ENCODE measurements around the gene MRPL42. TPM values are rescaled to one million over a fixed set of nuclear protein-coding genes. Genes with fewer than 3 reads are reported as not detected.

MRPL42 gene
- total RNA-seq, 1 experiment from 2014 or later = 119 TPM

GRCh38 chr12:93419388-93420034, 47.8 kb upstream of the MRPL42 start:
- Histone ChIP-seq H3F3A (ENCODE audit: low read length, unreplicated experiment) (no peaks in the 10 kb centered on the region), H3K79me2 (ENCODE audit: low read length) (peaks cover 100% of the 10 kb centered on the region), H3K9me2 (replicated peaks; ENCODE audit: low read length) (no peaks in the 10 kb centered on the region), H3K4me2 (ENCODE audit: low read length) (no peak overlapping the region), H3K9me3 (ENCODE audit: low read length) (no peaks in the 10 kb centered on the region), H3K36me3 (ENCODE audit: low read depth, low read length) (no peaks in the 10 kb centered on the region), H3K4me3 (ENCODE audit: low read length) (no peak overlapping the region), H3K27me3 (ENCODE audit: low read length) (no peaks in the 10 kb centered on the region), H3K27ac (ENCODE audit: low read length) (no peak overlapping the region), H3K9ac (ENCODE audit: low read length) (no peak overlapping the region), H3K4me1 (ENCODE audit: insufficient read depth, low read length) (no peaks in the 10 kb centered on the region), H4K20me1 (ENCODE audit: low read length) (peaks cover 84% of the 10 kb centered on the region), H2AFZ (ENCODE audit: low read length) (no peak overlapping the region)
- DNase-seq = peak; percentile 68
- CTCF ChIA-PET = interaction anchor here (0.7 to 1.2 kb wide), 6 partner anchors 9 to 585 kb away, joined by 3 to 10 read pairs (median 4); no protein-coding TSS in a partner anchor
- BruUV-seq (replicated peaks) = no TSS peak
- TF ChIP-seq CTCF (conservative IDR thresholded peaks at IDR 0.05; ENCODE audit: low read depth, low read length) (peak; percentile 69), EZH2phosphoT487 (IDR thresholded peaks at IDR 0.05; ENCODE audit: borderline replicate concordance, low read length) (no peak)
- intact Hi-C loops (cut with micrococcal nuclease) = loop anchor here (1.0 kb wide), 2 partner anchors 432 to 634 kb away; no protein-coding TSS in a partner anchor
- POLR2A ChIA-PET (ENCODE audit: unreplicated experiment) = no interaction called here
- peak; percentile 74 for ATAC-seq

DNA sequence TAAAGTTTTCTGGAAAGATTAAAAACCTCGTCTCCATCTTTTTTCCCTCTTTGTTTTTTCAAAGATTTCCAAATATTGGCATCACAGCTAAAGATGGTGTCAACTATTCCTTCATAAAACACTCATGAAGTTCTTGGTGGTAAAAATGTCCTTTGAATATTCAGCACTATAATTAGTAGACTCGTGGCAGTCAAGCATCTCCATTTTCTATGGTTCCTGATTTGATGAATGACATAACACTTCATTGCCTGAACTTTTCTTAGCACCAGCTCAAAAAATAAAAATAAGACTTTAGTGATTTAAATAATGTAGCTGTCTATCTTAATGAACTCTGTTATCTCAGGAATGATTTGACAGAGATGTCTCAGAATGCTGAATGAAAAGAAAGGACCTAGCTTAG, 45.3 kb upstream of the MRPL42 start:
- Histone ChIP-seq H3K4me3 (ENCODE audit: low read length) (no peak overlapping the region), H4K20me1 (ENCODE audit: low read length) (peaks cover 82% of the 10 kb centered on the region), H3K36me3 (ENCODE audit: low read depth, low read length) (no peaks in the 10 kb centered on the region), H3K9ac (ENCODE audit: low read length) (no peak overlapping the region), H3K79me2 (ENCODE audit: low read length) (peaks cover 100% of the 10 kb centered on the region), H3F3A (ENCODE audit: low read length, unreplicated experiment) (no peaks in the 10 kb centered on the region), H3K27ac (ENCODE audit: low read length) (no peak overlapping the region), H3K9me2 (replicated peaks; ENCODE audit: low read length) (no peaks in the 10 kb centered on the region), H3K27me3 (ENCODE audit: low read length) (no peaks in the 10 kb centered on the region), H3K4me2 (ENCODE audit: low read length) (no peak overlapping the region), H3K9me3 (ENCODE audit: low read length) (no peaks in the 10 kb centered on the region), H2AFZ (ENCODE audit: low read length) (no peak overlapping the region), H3K4me1 (ENCODE audit: insufficient read depth, low read length) (no peaks in the 10 kb centered on the region)
- no peak for DNase-seq
- TF ChIP-seq EZH2 (IDR thresholded peaks at IDR 0.05; ENCODE audit: low read length, unreplicated experiment) = no peak
- TF ChIP-seq EZH2phosphoT487 (IDR thresholded peaks at IDR 0.05; ENCODE audit: borderline replicate concordance, low read length) = no peak
- no peak for TF ChIP-seq CTCF (conservative IDR thresholded peaks at IDR 0.05; ENCODE audit: low read depth, low read length)
- BruUV-seq (replicated peaks) = no TSS peak
- ATAC-seq = no peak
- intact Hi-C loops (cut with micrococcal nuclease) = no loop called here
- ChIA-PET POLR2A (ENCODE audit: unreplicated experiment) (no interaction called here), CTCF (no interaction called here)

DNA sequence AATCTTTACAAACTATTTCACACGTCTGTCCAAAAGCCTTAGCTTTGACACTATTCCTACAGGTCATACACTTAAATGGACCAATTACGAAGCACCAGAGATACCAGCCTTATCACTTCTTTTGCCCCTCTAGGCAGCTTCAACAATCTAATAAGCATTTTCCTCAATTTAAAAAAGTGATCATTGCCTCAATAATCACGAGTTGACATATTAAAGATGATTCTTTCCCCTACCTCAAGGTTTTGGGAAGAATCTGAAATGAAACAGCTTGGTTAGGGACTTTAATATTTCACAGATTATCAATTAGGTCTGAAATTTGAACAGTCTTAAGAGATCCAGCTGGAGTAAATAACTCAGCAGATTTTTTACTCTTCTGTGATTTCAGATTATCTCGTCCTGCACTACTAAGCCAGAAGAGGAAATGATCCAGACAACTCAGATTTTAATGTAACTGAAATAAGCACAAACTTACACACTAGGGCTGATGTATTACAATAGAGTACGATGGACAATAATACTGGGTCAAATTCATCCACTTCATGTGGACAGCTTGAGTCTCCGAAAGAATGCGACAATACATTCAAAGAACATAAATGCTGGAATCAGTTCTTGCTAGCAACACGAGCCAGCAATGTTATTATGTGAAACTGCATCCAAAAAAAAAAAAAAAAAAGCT, 41.4 kb upstream of the MRPL42 start:
- POLR2A ChIA-PET (ENCODE audit: unreplicated experiment) = interaction anchor here (0.7 kb wide), 1 partner anchor 609 kb away, joined by 12 read pairs; no protein-coding TSS in a partner anchor
- Histone ChIP-seq H2AFZ (ENCODE audit: low read length) (no peak overlapping the region), H3K9me3 (ENCODE audit: low read length) (no peaks in the 10 kb centered on the region), H3K36me3 (ENCODE audit: low read depth, low read length) (no peaks in the 10 kb centered on the region), H3K79me2 (ENCODE audit: low read length) (peaks cover 99% of the 10 kb centered on the region), H3K27ac (ENCODE audit: low read length) (no peak overlapping the region), H3K4me3 (ENCODE audit: low read length) (no peak overlapping the region), H4K20me1 (ENCODE audit: low read length) (peaks cover 75% of the 10 kb centered on the region), H3K4me1 (ENCODE audit: insufficient read depth, low read length) (peaks cover 7% of the 10 kb centered on the region; the same call in 1 of the 2 replicates), H3K4me2 (ENCODE audit: low read length) (no peak overlapping the region), H3K9me2 (replicated peaks; ENCODE audit: low read length) (no peaks in the 10 kb centered on the region), H3K27me3 (ENCODE audit: low read length) (no peaks in the 10 kb centered on the region), H3F3A (ENCODE audit: low read length, unreplicated experiment) (no peaks in the 10 kb centered on the region), H3K9ac (ENCODE audit: low read length) (no peak overlapping the region)
- DNase-seq (no peak), ATAC-seq (no peak)
- intact Hi-C loops (cut with micrococcal nuclease) = no loop called here
- TF ChIP-seq EZH2phosphoT487 (IDR thresholded peaks at IDR 0.05; ENCODE audit: borderline replicate concordance, low read length) (no peak), CTCF (conservative IDR thresholded peaks at IDR 0.05; ENCODE audit: low read depth, low read length) (no peak), EZH2 (IDR thresholded peaks at IDR 0.05; ENCODE audit: low read length, unreplicated experiment) (no peak)
- CTCF ChIA-PET = no interaction called here
- BruUV-seq (replicated peaks) = no TSS peak

Measured in PC-3 (cell line).